ENCODE results near the gene FGD4.
"Not testable (repeated sequence)": the region's sequence is repeated elsewhere in the genome, so short reads cannot be mapped to it uniquely, and the experiment has no call there.

FGD4 gene

GRCh38 chr12:32532422-32532821 lies 133.1 kb downstream of the FGD4 start:
- no peak for DNase-seq

- no peak for DNase-seq
These were observed 133.6 kb downstream of the FGD4 start for GRCh38 chr12:32532951-32533350.

- DNase-seq, result not testable (repeated sequence)
These were observed 134.1 kb downstream of the FGD4 start for GRCh38 chr12:32533506-32533905.

- no peak for DNase-seq
These were observed 134.7 kb downstream of the FGD4 start for GRCh38 chr12:32533971-32534590.

GRCh38 chr12:32534698-32535097 lies 135.3 kb downstream of the FGD4 start:
- no peak for DNase-seq

GRCh38 chr12:32535288-32535999 lies 136.1 kb downstream of the FGD4 start:
- no peak for DNase-seq

- no peak for DNase-seq
These were observed 136.6 kb downstream of the FGD4 start for GRCh38 chr12:32536000-32536345.

GRCh38 chr12:32541754-32542374 lies 142.5 kb downstream of the FGD4 start:
- no peak for DNase-seq

GRCh38 chr12:32542428-32543229 lies 143.3 kb downstream of the FGD4 start:
- DNase-seq, result no peak

- DNase-seq, result no peak
These were observed 145.5 kb downstream of the FGD4 start for GRCh38 chr12:32544893-32545292.

- no peak for DNase-seq
These were observed 146.1 kb downstream of the FGD4 start for GRCh38 chr12:32545413-32545980.

GRCh38 chr12:32546272-32546671 lies 146.9 kb downstream of the FGD4 start:
- no peak for DNase-seq

- no peak for DNase-seq
These were observed 149.4 kb downstream of the FGD4 start for GRCh38 chr12:32548691-32549281.

GRCh38 chr12:32549675-32550079 lies 150.3 kb downstream of the FGD4 start:
- DNase-seq, result no peak

GRCh38 chr12:32551058-32551457 lies 151.7 kb downstream of the FGD4 start:
- no peak for DNase-seq

- no peak for DNase-seq
These were observed 159.5 kb downstream of the FGD4 start for GRCh38 chr12:32558903-32559302.

GRCh38 chr12:32559434-32559833 lies 160.1 kb downstream of the FGD4 start:
- no peak for DNase-seq

GRCh38 chr12:32560520-32560919 lies 161.2 kb downstream of the FGD4 start:
- no peak for DNase-seq

- DNase-seq, result no peak
These were observed 162.6 kb downstream of the FGD4 start for GRCh38 chr12:32561931-32562341.

- not testable (repeated sequence) for DNase-seq
These were observed 163.1 kb downstream of the FGD4 start for GRCh38 chr12:32562413-32562812.

- DNase-seq, result no peak
These were observed 167.4 kb downstream of the FGD4 start for GRCh38 chr12:32566663-32567295.

- no peak for DNase-seq
These were observed 167.9 kb downstream of the FGD4 start for GRCh38 chr12:32567296-32567674.
